ENCODE results near the gene FRMD7.

Gene FRMD7

GRCh38 chrX:132033166-132033565 lies 94.7 kb downstream of the FRMD7 start:
- no peak for DNase-seq

GRCh38 chrX:132031867-132032266 lies 96.0 kb downstream of the FRMD7 start:
- DNase-seq = no peak

- no peak for DNase-seq
Observed at GRCh38 chrX:132030264-132030663, 97.6 kb downstream of the FRMD7 start.
